ENCODE results near the gene ZNF763. TPM values are rescaled to one million over a fixed set of nuclear protein-coding genes. Genes with fewer than 3 reads are reported as not detected.

ZNF763 gene
- total and polyA plus RNA-seq, 11 donors, result 1.3 to 6.2 (median 5.0) TPM

- H3K27me3 ChIP-seq, result no peaks in the 10 kb centered on the region
- no peak for ATAC-seq
- intact Hi-C loops (cut with DNase I), result no loop called here
- WGBS, 4 donors, result 80 to 87% (median 84%) methylated on average over 5 of the region's 5 CpGs
- DNase-seq, result no peak
- H3K9me3 ChIP-seq, result peaks cover 0 to 31% (median 8%) of the 10 kb centered on the region in 12 donors
- H3K36me3 ChIP-seq, result peaks cover under 1 to 21% (median 12%) of the 10 kb centered on the region in 9 donors
- H3K27ac ChIP-seq, result no peak overlapping the region
- H3K4me1 ChIP-seq, result peaks cover 0 to 10% (median 0%) of the 10 kb centered on the region in 12 donors
- no peak overlapping the region for H3K4me3 ChIP-seq
- TF ChIP-seq CTCF (IDR thresholded peaks at IDR 0.05) (no peak), POLR2A (IDR thresholded peaks at IDR 0.05) (no peak)
These were observed 8.4 kb downstream of the ZNF763 start for GRCh38 chr19:11973019-11973810.

- intact Hi-C loops (cut with DNase I), result no loop called here
- TF ChIP-seq POLR2A (IDR thresholded peaks at IDR 0.05) (no peak), CTCF (IDR thresholded peaks at IDR 0.05) (no peak)
These were observed 13.8 kb downstream of the ZNF763 start for GRCh38 chr19:11978492-11979100.

GRCh38 chr19:11979527-11979926, 14.7 kb downstream of the ZNF763 start:
- H3K36me3 ChIP-seq, result peaks cover 2 to 46% (median 23%) of the 10 kb centered on the region in 9 donors
- no peak for DNase-seq
- 84 to 94% (median 93%) methylated on average over 4 of the region's 4 CpGs for WGBS, 4 donors
- no peak for ATAC-seq
- H3K4me3 ChIP-seq, result no peak overlapping the region
- H3K27me3 ChIP-seq, result no peaks in the 10 kb centered on the region
- intact Hi-C loops (cut with DNase I), result no loop called here
- TF ChIP-seq CTCF (IDR thresholded peaks at IDR 0.05) (no peak), POLR2A (IDR thresholded peaks at IDR 0.05) (no peak)
- no peaks in the 10 kb centered on the region for H3K4me1 ChIP-seq
- no peak overlapping the region for H3K27ac ChIP-seq
- peaks cover 0 to 79% (median 41%) of the 10 kb centered on the region in 12 donors for H3K9me3 ChIP-seq

More at GRCh38 chr19:11978492-11979100, 13.8 kb downstream of the ZNF763 start:
- H3K36me3 ChIP-seq, result peaks cover 2 to 46% (median 23%) of the 10 kb centered on the region in 9 donors
- H3K4me1 ChIP-seq, result no peaks in the 10 kb centered on the region
- H3K27me3 ChIP-seq, result no peaks in the 10 kb centered on the region
- no peak overlapping the region for H3K27ac ChIP-seq
- H3K4me3 ChIP-seq, result no peak overlapping the region
- DNase-seq (no peak), ATAC-seq (no peak)
- 91 to 95% (median 94%) methylated on average over 9 of the region's 9 CpGs for WGBS, 4 donors
- H3K9me3 ChIP-seq, result peaks cover 0 to 79% (median 41%) of the 10 kb centered on the region in 12 donors

GRCh38 chr19:11982526-11982925, 17.7 kb downstream of the ZNF763 start:
- intact Hi-C loops (cut with DNase I), result loop anchor here in 3 of 10 donors (10.0 kb wide), 4 partner anchors 58 to 308 kb away; partner anchors contain the start of genes ZNF69 (in 2 of the 3), ZNF20 (in 1 of the 3) and ZNF700 (in 1 of the 3)
- Histone ChIP-seq H3K4me1 (peaks cover 0 to 5% (median 0%) of the 10 kb centered on the region in 12 donors), H3K27me3 (no peaks in the 10 kb centered on the region), H3K4me3 (no peak overlapping the region), H3K27ac (no peak overlapping the region), H3K9me3 (peaks cover 0 to 55% (median 40%) of the 10 kb centered on the region in 12 donors), H3K36me3 (peaks cover 2 to 36% (median 17%) of the 10 kb centered on the region in 9 donors)
- 81 to 90% (median 87%) methylated on average over 4 of the region's 4 CpGs for WGBS, 4 donors
- no peak for TF ChIP-seq CTCF (IDR thresholded peaks at IDR 0.05)
- no peak for TF ChIP-seq POLR2A (IDR thresholded peaks at IDR 0.05)
- ATAC-seq (no peak), DNase-seq (no peak)
